HG03064 (cell line): Measurements from ENCODE around the gene MATCAP1.

ENCODE experiments used
- ATAC-seq: cut with Tn5 transposase; IDR thresholded peaks from one replicate; pipeline ENCODE4 v1.9.1; 2021; ENCODE audit warnings: low read depth; ENCODE audit not compliant: unreplicated experiment

MATCAP1 gene

GRCh38 chr16:67208154-67208896 is 24.6 kb upstream of the MATCAP1 start:
- no peak for ATAC-seq

- no peak for ATAC-seq
Observed at GRCh38 chr16:67207249-67208091, 23.7 kb upstream of the MATCAP1 start.

- no peak for ATAC-seq
Observed at GRCh38 chr16:67206838-67207248, 23.1 kb upstream of the MATCAP1 start.

- no peak for ATAC-seq
Observed at GRCh38 chr16:67206129-67206837, 22.5 kb upstream of the MATCAP1 start.

GRCh38 chr16:67204076-67204475 is 20.3 kb upstream of the MATCAP1 start:
- no peak for ATAC-seq

- no peak for ATAC-seq
Observed at GRCh38 chr16:67202956-67203493, 19.3 kb upstream of the MATCAP1 start.

GRCh38 chr16:67202426-67202825 is 18.7 kb upstream of the MATCAP1 start:
- no peak for ATAC-seq

- no peak for ATAC-seq
Observed at GRCh38 chr16:67201411-67202345, 17.9 kb upstream of the MATCAP1 start.

GRCh38 chr16:67200491-67200890 is 16.7 kb upstream of the MATCAP1 start:
- ATAC-seq, result no peak

- ATAC-seq, result no peak
Observed at GRCh38 chr16:67199808-67200198, 16.0 kb upstream of the MATCAP1 start.

- no peak for ATAC-seq
Observed at GRCh38 chr16:67199011-67199807, 15.4 kb upstream of the MATCAP1 start, which contains the start of gene ELMO3. ELMO3 (plus strand) TSS chr16:67199131; CDS start chr16:67199327, 196 bp downstream.

GRCh38 chr16:67198238-67198734 is 14.5 kb upstream of the MATCAP1 start:
- ATAC-seq, result no peak

- ATAC-seq, result no peak
Observed at GRCh38 chr16:67197704-67198103, 13.9 kb upstream of the MATCAP1 start.

GRCh38 chr16:67196881-67197280 is 13.1 kb upstream of the MATCAP1 start:
- no peak for ATAC-seq

GRCh38 chr16:67195676-67196075 is 11.9 kb upstream of the MATCAP1 start:
- ATAC-seq, result no peak

- no peak for ATAC-seq
Observed at GRCh38 chr16:67194260-67194659, 10.5 kb upstream of the MATCAP1 start.

GRCh38 chr16:67193536-67193935 is 9.8 kb upstream of the MATCAP1 start:
- ATAC-seq, result no peak

- no peak for ATAC-seq
Observed at GRCh38 chr16:67192781-67193361, 9.1 kb upstream of the MATCAP1 start.
